ENCODE data around the gene TAS1R3. TPM values are rescaled to one million over a fixed set of nuclear protein-coding genes. Genes with fewer than 3 reads are reported as not detected.

The TAS1R3 gene
- total RNA-seq, 2 donors from 2014 or later = 0.09 to 0.35 TPM

- no peaks in the 10 kb centered on the region for H3K27me3 ChIP-seq (ENCODE audit: control insufficient read depth, insufficient read depth, low read length, poor library complexity, severe bottlenecking)
- peaks cover 11% of the 10 kb centered on the region for H3K4me1 Mint-ChIP-seq
- H3K4me3 Mint-ChIP-seq = no peak overlapping the region
- H3K9me3 Mint-ChIP-seq = no peaks in the 10 kb centered on the region
- no peak overlapping the region for H3K9ac ChIP-seq (ENCODE audit: extremely low read depth, low read length, poor library complexity, severe bottlenecking)
- peaks cover 16% of the 10 kb centered on the region for H3K36me3 Mint-ChIP-seq (ENCODE audit: low read depth)
- H3K36me3 ChIP-seq (ENCODE audit: control insufficient read depth, insufficient read depth, low read length) = peaks cover 36% of the 10 kb centered on the region
- H3K27me3 Mint-ChIP-seq (ENCODE audit: insufficient read depth) = no peaks in the 10 kb centered on the region
- H3K9me3 ChIP-seq (ENCODE audit: control insufficient read depth, low read length) = no peaks in the 10 kb centered on the region
- TF ChIP-seq CTCF (conservative IDR thresholded peaks at IDR 0.05) = no peak
- H3K4me3 ChIP-seq (ENCODE audit: low read length) = no peak overlapping the region
- no peak overlapping the region for H3K27ac Mint-ChIP-seq
- no peak overlapping the region for H3K27ac ChIP-seq (ENCODE audit: low read depth, low read length)
- WGBS, 2 experiments (ENCODE audit: insufficient coverage in 1 of 2, insufficient read length in 1 of 2) = 94 to 98% methylated on average over 15 to 22 of the region's 22 CpGs
- peaks cover 4% of the 10 kb centered on the region for H3K4me1 ChIP-seq (ENCODE audit: control insufficient read depth, insufficient read depth, low read length)
- no peak for DNase-seq
These were observed 19.7 kb upstream of the TAS1R3 start for GRCh38 chr1:1311107-1312104.

- H3K4me1 Mint-ChIP-seq = peaks cover 3% of the 10 kb centered on the region
- 94 to 98% methylated on average over 41 to 49 of the region's 49 CpGs for WGBS, 2 experiments (ENCODE audit: insufficient coverage in 1 of 2, insufficient read length in 1 of 2)
- no peaks in the 10 kb centered on the region for H3K27me3 Mint-ChIP-seq (ENCODE audit: insufficient read depth)
These were observed 18.4 kb upstream of the TAS1R3 start for GRCh38 chr1:1312450-1313314.

More at GRCh38 chr1:1312450-1313314, 18.4 kb upstream of the TAS1R3 start:
- Mint-ChIP-seq H3K36me3 (ENCODE audit: low read depth) (peaks cover 21% of the 10 kb centered on the region), H3K9me3 (no peaks in the 10 kb centered on the region), H3K4me3 (no peak overlapping the region), H3K27ac (no peak overlapping the region)
- Histone ChIP-seq H3K4me3 (ENCODE audit: low read length) (no peak overlapping the region), H3K27ac (ENCODE audit: low read depth, low read length) (no peak overlapping the region), H3K36me3 (ENCODE audit: control insufficient read depth, insufficient read depth, low read length) (peaks cover 43% of the 10 kb centered on the region), H3K9ac (ENCODE audit: extremely low read depth, low read length, poor library complexity, severe bottlenecking) (no peak overlapping the region), H3K4me1 (ENCODE audit: control insufficient read depth, insufficient read depth, low read length) (no peaks in the 10 kb centered on the region), H3K27me3 (ENCODE audit: control insufficient read depth, insufficient read depth, low read length, poor library complexity, severe bottlenecking) (no peaks in the 10 kb centered on the region), H3K9me3 (ENCODE audit: control insufficient read depth, low read length) (no peaks in the 10 kb centered on the region)
- no peak for TF ChIP-seq CTCF (conservative IDR thresholded peaks at IDR 0.05)
- no peak for DNase-seq
